ENCODE measurements around the gene ARL15.

DNA sequence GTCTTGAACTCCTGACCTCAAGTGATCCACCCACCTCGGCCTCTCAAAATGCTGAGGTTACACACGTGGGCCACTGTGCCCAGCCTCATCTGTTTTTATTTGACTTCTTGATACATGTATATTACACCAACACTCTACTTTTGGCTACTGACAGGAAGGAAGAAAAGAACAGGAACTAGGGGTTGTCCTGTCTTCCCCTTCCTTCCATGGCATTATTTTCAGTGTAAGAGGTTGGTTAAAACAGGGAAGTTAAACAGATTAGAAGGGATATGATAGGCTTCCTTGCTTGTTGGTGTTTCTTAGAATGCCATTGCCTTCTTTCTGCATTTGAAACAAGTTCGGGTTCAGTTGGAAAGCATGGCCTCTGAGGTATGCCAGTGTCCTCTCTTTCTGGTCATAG, 437.1 kb downstream of the ARL15 start:
- TF ChIP-seq POLR2A (IDR thresholded peaks at IDR 0.05): no peak
- TF ChIP-seq, protein P1, sequence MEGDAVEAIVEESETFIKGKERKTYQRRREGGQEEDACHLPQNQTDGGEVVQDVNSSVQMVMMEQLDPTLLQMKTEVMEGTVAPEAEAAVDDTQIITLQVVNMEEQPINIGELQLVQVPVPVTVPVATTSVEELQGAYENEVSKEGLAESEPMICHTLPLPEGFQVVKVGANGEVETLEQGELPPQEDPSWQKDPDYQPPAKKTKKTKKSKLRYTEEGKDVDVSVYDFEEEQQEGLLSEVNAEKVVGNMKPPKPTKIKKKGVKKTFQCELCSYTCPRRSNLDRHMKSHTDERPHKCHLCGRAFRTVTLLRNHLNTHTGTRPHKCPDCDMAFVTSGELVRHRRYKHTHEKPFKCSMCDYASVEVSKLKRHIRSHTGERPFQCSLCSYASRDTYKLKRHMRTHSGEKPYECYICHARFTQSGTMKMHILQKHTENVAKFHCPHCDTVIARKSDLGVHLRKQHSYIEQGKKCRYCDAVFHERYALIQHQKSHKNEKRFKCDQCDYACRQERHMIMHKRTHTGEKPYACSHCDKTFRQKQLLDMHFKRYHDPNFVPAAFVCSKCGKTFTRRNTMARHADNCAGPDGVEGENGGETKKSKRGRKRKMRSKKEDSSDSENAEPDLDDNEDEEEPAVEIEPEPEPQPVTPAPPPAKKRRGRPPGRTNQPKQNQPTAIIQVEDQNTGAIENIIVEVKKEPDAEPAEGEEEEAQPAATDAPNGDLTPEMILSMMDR (IDR thresholded peaks at IDR 0.05): no peak
